Skeletal muscle satellite cell (primary cell): Measurements from ENCODE around the gene SEBOX.
A peak's percentile ranks its signal among the peaks of the same experiment; 100 is the strongest.

ENCODE experiments used
- H3K27me3 ChIP-seq: 2 replicates; pipeline ENCODE4 v1.7.0; 2013; ENCODE audit warnings: low read length; ENCODE audit not compliant: control insufficient read depth, insufficient read depth
- H3K36me3 ChIP-seq: 2 replicates; pipeline ENCODE4 v1.7.0; 2013; ENCODE audit warnings: mild to moderate bottlenecking, control low read depth, low read length; ENCODE audit not compliant: insufficient read depth
- H3K4me1 ChIP-seq: 2 replicates; pipeline ENCODE4 v1.7.0; 2013; ENCODE audit warnings: low read length; ENCODE audit not compliant: control insufficient read depth, insufficient read depth
- H3K4me2 ChIP-seq: 2 replicates; pipeline ENCODE4 v1.7.0; 2013; ENCODE audit warnings: mild to moderate bottlenecking, low read length
- H3K4me3 ChIP-seq: 2 replicates; pipeline ENCODE4 v1.7.0; 2013; ENCODE audit warnings: low read length
- H3K9ac ChIP-seq: 2 replicates; pipeline ENCODE4 v1.7.0; 2013; ENCODE audit warnings: mild to moderate bottlenecking, low read depth, low read length, moderate library complexity
- H3K9me3 ChIP-seq: replicated peaks from 2 replicates; pipeline ENCODE4 v1.7.0; 2013; ENCODE audit warnings: mild to moderate bottlenecking, control low read depth, low read length

SEBOX gene

GRCh38 chr17:28365487-28365886, 488 bp upstream of the SEBOX start:
- Histone ChIP-seq H3K9ac (no peak overlapping the region), H3K4me2 (no peak overlapping the region), H3K36me3 (peaks cover 31% of the 10 kb centered on the region)

GRCh38 chr17:28363776-28364650, 986 bp downstream of the SEBOX start:
- Histone ChIP-seq H3K4me1 (no peaks in the 10 kb centered on the region), H3K9me3 (no peaks in the 10 kb centered on the region), H3K27me3 (no peaks in the 10 kb centered on the region), H3K9ac (no peak overlapping the region), H3K4me2 (no peak overlapping the region), H3K4me3 (no peak overlapping the region), H3K36me3 (peaks cover 43% of the 10 kb centered on the region)

More at GRCh38 chr17:28365487-28365886, 488 bp upstream of the SEBOX start:
- no peaks in the 10 kb centered on the region for H3K4me1 ChIP-seq
- H3K4me3 ChIP-seq: no peak overlapping the region
- no peaks in the 10 kb centered on the region for H3K27me3 ChIP-seq
- no peaks in the 10 kb centered on the region for H3K9me3 ChIP-seq

GRCh38 chr17:28363186-28363585, 1.8 kb downstream of the SEBOX start:
- Histone ChIP-seq H3K9ac (no peak overlapping the region), H3K9me3 (no peaks in the 10 kb centered on the region), H3K27me3 (no peaks in the 10 kb centered on the region), H3K36me3 (peaks cover 45% of the 10 kb centered on the region), H3K4me3 (no peak overlapping the region), H3K4me1 (peaks cover 4% of the 10 kb centered on the region), H3K4me2 (no peak overlapping the region)

- Histone ChIP-seq H3K9ac (peak overlapping the region; percentile 100), H3K27me3 (no peaks in the 10 kb centered on the region), H3K36me3 (peaks cover 52% of the 10 kb centered on the region), H3K9me3 (no peaks in the 10 kb centered on the region), H3K4me3 (peak overlapping the region; percentile 99), H3K4me2 (peak overlapping the region; percentile 78), H3K4me1 (peaks cover 17% of the 10 kb centered on the region)
Observed at GRCh38 chr17:28357901-28358197, 7.2 kb downstream of the SEBOX start.

GRCh38 chr17:28357061-28357900, 7.7 kb downstream of the SEBOX start, which contains the start of gene POLDIP2:
TSS of gene POLDIP2 (minus strand) at chr17:28357527. CDS start at chr17:28357448, 79 bp downstream.
- H3K27me3 ChIP-seq: no peaks in the 10 kb centered on the region
- peaks cover 54% of the 10 kb centered on the region for H3K36me3 ChIP-seq
- H3K4me3 ChIP-seq: peak within 1 kb of the TSS; percentile 99
- H3K9ac ChIP-seq: peak within 1 kb of the TSS; percentile 100
- peak within 1 kb of the TSS; percentile 97 for H3K4me2 ChIP-seq
- peaks cover 17% of the 10 kb centered on the region for H3K4me1 ChIP-seq
- no peaks in the 10 kb centered on the region for H3K9me3 ChIP-seq

GRCh38 chr17:28350271-28350670, 14.7 kb downstream of the SEBOX start:
- H3K9me3 ChIP-seq: no peaks in the 10 kb centered on the region
- H3K27me3 ChIP-seq: no peaks in the 10 kb centered on the region
- H3K9ac ChIP-seq: no peak overlapping the region

GRCh38 chr17:28348979-28349378, 16.0 kb downstream of the SEBOX start:
- Histone ChIP-seq H3K27me3 (no peaks in the 10 kb centered on the region), H3K4me1 (peaks cover 30% of the 10 kb centered on the region), H3K36me3 (peaks cover 86% of the 10 kb centered on the region), H3K9ac (no peak overlapping the region), H3K4me2 (no peak overlapping the region), H3K4me3 (no peak overlapping the region), H3K9me3 (no peaks in the 10 kb centered on the region)

More at GRCh38 chr17:28350271-28350670, 14.7 kb downstream of the SEBOX start:
- H3K4me1 ChIP-seq: peaks cover 30% of the 10 kb centered on the region
- H3K4me3 ChIP-seq: no peak overlapping the region
- no peak overlapping the region for H3K4me2 ChIP-seq
- H3K36me3 ChIP-seq: peaks cover 85% of the 10 kb centered on the region

GRCh38 chr17:28347261-28347891, 17.6 kb downstream of the SEBOX start:
- Histone ChIP-seq H3K4me2 (peak overlapping the region; percentile 10), H3K27me3 (no peaks in the 10 kb centered on the region), H3K4me3 (no peak overlapping the region), H3K36me3 (peaks cover 88% of the 10 kb centered on the region), H3K4me1 (peaks cover 30% of the 10 kb centered on the region), H3K9ac (peak overlapping the region; percentile 48), H3K9me3 (no peaks in the 10 kb centered on the region)

GRCh38 chr17:28346746-28347246, 18.2 kb downstream of the SEBOX start:
- no peaks in the 10 kb centered on the region for H3K27me3 ChIP-seq
- no peak overlapping the region for H3K4me3 ChIP-seq
- no peaks in the 10 kb centered on the region for H3K9me3 ChIP-seq
- H3K36me3 ChIP-seq: peaks cover 91% of the 10 kb centered on the region
- H3K4me1 ChIP-seq: peaks cover 30% of the 10 kb centered on the region
- H3K9ac ChIP-seq: peak overlapping the region; percentile 34
- peak overlapping the region; percentile 10 for H3K4me2 ChIP-seq

GRCh38 chr17:28346199-28346580, 18.8 kb downstream of the SEBOX start:
- peaks cover 92% of the 10 kb centered on the region for H3K36me3 ChIP-seq
- no peak overlapping the region for H3K4me3 ChIP-seq
- H3K27me3 ChIP-seq: no peaks in the 10 kb centered on the region
- H3K9me3 ChIP-seq: no peaks in the 10 kb centered on the region
- H3K4me1 ChIP-seq: peaks cover 30% of the 10 kb centered on the region
- H3K9ac ChIP-seq: peak overlapping the region; percentile 34
- H3K4me2 ChIP-seq: no peak overlapping the region
